Left lung (tissue), 10 donors: ENCODE data around the gene RAB3C. TPM values are rescaled to one million over a fixed set of nuclear protein-coding genes. Genes with fewer than 3 reads are reported as not detected.
A peak's percentile ranks its signal among the peaks of the same experiment; 100 is the strongest.

Experiments
- ATAC-seq: fragments of 200-7000 bp; cut with Tn5 transposase; one replicate; pipeline ENCODE4 v1.9.1; 2020; ENCODE audit warnings: moderate library complexity
- DNase-seq, 4 donors: peaks; one replicate each; pipeline ENCODE4 v3.0.0-alpha.2; 2013 to 2020
- H3K27ac ChIP-seq, 2 donors: fragments of 200-600 bp; sonication (generic) in 1 of 2; one replicate each; pipeline versions ENCODE4 v1.5.0 to v1.8.0; 2020 to 2021
- H3K27me3 ChIP-seq, 2 donors: fragments of 200-600 bp; sonication (generic) in 1 of 2; one replicate each; pipeline versions ENCODE4 v1.5.0 to v1.8.0; 2020 to 2021
- H3K36me3 ChIP-seq, 2 donors: fragments of 200-600 bp; sonication (generic) in 1 of 2; one replicate each; pipeline versions ENCODE4 v1.5.0 to v1.8.0; 2020 to 2021
- H3K4me1 ChIP-seq, 2 donors: fragments of 200-600 bp; one replicate each; pipeline ENCODE4 v1.8.0; 2021
- H3K4me3 ChIP-seq, 2 donors: fragments of 200-600 bp; sonication (generic) in 1 of 2; one replicate each; pipeline versions ENCODE4 v1.5.0 to v1.8.0; 2020 to 2021; ENCODE audit warnings: mild to moderate bottlenecking in 1 of 2
- H3K9me3 ChIP-seq, 2 donors: fragments of 200-600 bp; sonication (generic) in 1 of 2; one replicate each; pipeline versions ENCODE4 v1.5.0 to v1.8.0; 2020 to 2021
- intact Hi-C, 2 donors: fragments of 100-400 bp; cut with DNase I; formaldehyde crosslinking; loops; one replicate each; pipeline versions ENCODE4 v1.11.2 to v1.14.2; 2022
- polyA plus RNA-seq, 6 donors: library from polyadenylated mRNA; unstranded; fragments of 120-200 nt; gene quantifications; one replicate each; pipeline ENCODE4 v1.2.1, GENCODE V29; 2013; ENCODE audit not compliant: insufficient read length in 6 of 6
- total RNA-seq, 2 donors: library from RNA; stranded (reverse); fragmentation: NEBNext Ultra II Directional; extraction: Animal tissue kit (Norgen Biotek cat#: 25700); gene quantifications; one replicate each; pipeline ENCODE4 v1.2.1, GENCODE V29; 2021
- TF ChIP-seq, protein P1 (sequence below), 2 donors: fragments of 200-600 bp; sonication (generic) in 1 of 2; IDR thresholded peaks; one replicate each; pipeline versions ENCODE4 v1.5.0 to v1.8.0; 2021; ENCODE audit warnings: antibody characterized with exemption in 2 of 2
- donor health status: DM: no; HTN: yes; CAD: no.
- donor health status: DM: no; HTN: no; CAD: no.

The RAB3C gene
- total and polyA plus RNA-seq, 8 donors = 1.1 to 3.5 (median 1.6) TPM

- peak in 2 of 4 donors; percentile 37 to 64 for DNase-seq
- peaks cover 0 to 3% of the 10 kb centered on the region in 2 donors for H3K4me1 ChIP-seq
- no peak for ATAC-seq
- intact Hi-C loops = loop anchor here in 1 of 2 donors (5.0 kb wide), 1 partner anchor 357 kb away; no protein-coding TSS in a partner anchor
- H3K4me3 ChIP-seq = no peak overlapping the region
- no peaks in the 10 kb centered on the region for H3K27me3 ChIP-seq
- TF ChIP-seq, protein P1, sequence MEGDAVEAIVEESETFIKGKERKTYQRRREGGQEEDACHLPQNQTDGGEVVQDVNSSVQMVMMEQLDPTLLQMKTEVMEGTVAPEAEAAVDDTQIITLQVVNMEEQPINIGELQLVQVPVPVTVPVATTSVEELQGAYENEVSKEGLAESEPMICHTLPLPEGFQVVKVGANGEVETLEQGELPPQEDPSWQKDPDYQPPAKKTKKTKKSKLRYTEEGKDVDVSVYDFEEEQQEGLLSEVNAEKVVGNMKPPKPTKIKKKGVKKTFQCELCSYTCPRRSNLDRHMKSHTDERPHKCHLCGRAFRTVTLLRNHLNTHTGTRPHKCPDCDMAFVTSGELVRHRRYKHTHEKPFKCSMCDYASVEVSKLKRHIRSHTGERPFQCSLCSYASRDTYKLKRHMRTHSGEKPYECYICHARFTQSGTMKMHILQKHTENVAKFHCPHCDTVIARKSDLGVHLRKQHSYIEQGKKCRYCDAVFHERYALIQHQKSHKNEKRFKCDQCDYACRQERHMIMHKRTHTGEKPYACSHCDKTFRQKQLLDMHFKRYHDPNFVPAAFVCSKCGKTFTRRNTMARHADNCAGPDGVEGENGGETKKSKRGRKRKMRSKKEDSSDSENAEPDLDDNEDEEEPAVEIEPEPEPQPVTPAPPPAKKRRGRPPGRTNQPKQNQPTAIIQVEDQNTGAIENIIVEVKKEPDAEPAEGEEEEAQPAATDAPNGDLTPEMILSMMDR (IDR thresholded peaks at IDR 0.05) = no peak
- no peak overlapping the region for H3K27ac ChIP-seq
- no peaks in the 10 kb centered on the region for H3K9me3 ChIP-seq
- no peaks in the 10 kb centered on the region for H3K36me3 ChIP-seq
Observed at GRCh38 chr5:58854441-58854840, 271.6 kb downstream of the RAB3C start.

DNA sequence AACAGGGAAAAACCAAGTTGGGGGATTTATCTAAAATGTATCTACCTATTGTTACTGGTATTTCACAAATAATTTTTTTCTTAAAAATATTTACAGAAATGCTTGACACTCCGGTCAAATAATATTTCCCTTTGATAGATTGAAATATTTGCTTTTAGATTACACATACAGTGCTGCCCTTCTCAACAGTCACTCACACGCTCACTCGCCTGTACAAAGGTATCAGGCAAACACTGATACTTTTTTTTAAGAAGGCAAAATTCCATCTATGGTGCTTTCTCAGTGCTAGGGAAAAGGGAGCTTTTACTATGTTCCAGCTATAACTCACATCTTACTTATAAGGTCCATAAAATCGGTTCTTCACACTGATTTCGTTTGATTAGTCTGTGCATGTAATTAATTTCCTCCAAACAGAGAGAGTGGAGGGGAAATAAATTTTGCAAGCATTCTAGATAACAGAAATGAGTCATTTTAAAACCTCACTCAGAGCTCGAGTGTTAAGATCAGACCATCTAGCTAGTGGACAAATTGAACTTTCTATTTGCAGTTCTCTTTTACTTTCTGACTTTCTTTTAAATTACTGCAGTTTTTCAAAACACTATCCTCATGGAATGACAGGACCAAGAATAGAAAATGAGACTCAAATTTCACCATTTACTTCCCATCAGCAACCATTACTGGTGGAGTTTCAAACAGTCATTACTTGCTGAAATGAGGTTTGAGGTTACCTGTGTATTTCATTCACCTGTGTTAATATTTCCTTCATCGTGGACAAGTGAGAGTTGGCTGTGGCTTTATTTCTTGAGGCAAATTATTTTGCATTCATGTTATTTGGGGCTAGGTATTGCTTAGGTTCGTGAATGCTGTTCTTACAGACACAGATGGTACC is 273.2 kb downstream of the RAB3C start:
- ATAC-seq (peak; percentile 74), DNase-seq (no peak)
- peaks cover 0 to 3% of the 10 kb centered on the region in 2 donors for H3K4me1 ChIP-seq
- H3K27ac ChIP-seq = no peak overlapping the region
- no peaks in the 10 kb centered on the region for H3K36me3 ChIP-seq
- intact Hi-C loops = no loop called here
- H3K4me3 ChIP-seq = no peak overlapping the region
- no peaks in the 10 kb centered on the region for H3K27me3 ChIP-seq
- TF ChIP-seq, protein P1 (IDR thresholded peaks at IDR 0.05) = no peak
- no peaks in the 10 kb centered on the region for H3K9me3 ChIP-seq

DNA sequence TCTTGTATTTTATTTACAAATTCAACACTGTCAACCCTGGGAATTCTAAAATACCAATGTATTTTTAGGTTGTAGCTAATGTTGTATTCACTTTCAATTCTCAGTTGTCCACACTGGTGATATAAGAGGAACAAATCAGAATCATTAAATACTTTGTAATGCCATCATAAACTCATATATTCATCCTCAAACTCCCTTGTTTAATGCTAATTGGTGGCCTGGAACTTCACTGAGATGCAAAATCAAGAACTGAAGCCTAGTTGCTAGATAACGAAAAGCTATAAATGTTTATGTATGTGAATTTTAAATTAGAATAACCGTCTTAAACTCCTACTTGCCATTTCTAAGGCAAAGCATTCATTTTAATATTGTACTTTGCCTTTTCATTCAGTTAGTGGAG is 274.7 kb downstream of the RAB3C start:
- H3K4me1 ChIP-seq = peaks cover 0 to 3% of the 10 kb centered on the region in 2 donors
- no peak overlapping the region for H3K27ac ChIP-seq
- no peak overlapping the region for H3K4me3 ChIP-seq
- H3K27me3 ChIP-seq = no peaks in the 10 kb centered on the region
- intact Hi-C loops = no loop called here
- TF ChIP-seq, protein P1 (IDR thresholded peaks at IDR 0.05) = no peak
- no peaks in the 10 kb centered on the region for H3K9me3 ChIP-seq
- H3K36me3 ChIP-seq = no peaks in the 10 kb centered on the region
- no peak for ATAC-seq
- no peak for DNase-seq

- TF ChIP-seq, protein P1 (IDR thresholded peaks at IDR 0.05) = no peak
- no peak for DNase-seq
- Histone ChIP-seq H3K4me3 (no peak overlapping the region), H3K36me3 (no peaks in the 10 kb centered on the region), H3K27ac (no peak overlapping the region), H3K4me1 (peaks cover 0 to 3% of the 10 kb centered on the region in 2 donors), H3K9me3 (no peaks in the 10 kb centered on the region), H3K27me3 (no peaks in the 10 kb centered on the region)
- intact Hi-C loops = no loop called here
- no peak for ATAC-seq
Observed at GRCh38 chr5:58860680-58861079, 277.8 kb downstream of the RAB3C start.

DNA sequence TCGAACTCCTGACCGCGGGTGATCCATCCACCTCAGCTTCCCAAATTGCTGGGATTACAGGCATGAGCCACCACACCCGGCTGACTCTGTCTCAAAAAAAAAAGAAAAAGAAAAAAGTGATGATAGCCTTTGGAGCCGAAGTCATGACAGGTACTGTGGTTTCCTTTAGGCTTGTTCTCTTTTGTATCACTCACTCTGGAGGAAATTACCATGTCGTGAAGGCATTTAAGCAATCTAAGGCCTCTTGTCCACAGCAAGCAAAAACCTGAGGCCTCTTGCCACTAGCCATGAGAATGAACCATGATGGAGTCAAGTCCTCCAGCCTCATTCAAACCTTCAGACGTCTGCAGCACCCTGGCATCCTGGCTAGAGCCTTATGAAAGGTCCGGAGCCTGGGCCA is 286.1 kb downstream of the RAB3C start:
- DNase-seq (no peak), ATAC-seq (no peak)
- H3K4me3 ChIP-seq = no peak overlapping the region
- no peak overlapping the region for H3K27ac ChIP-seq
- no peaks in the 10 kb centered on the region for H3K36me3 ChIP-seq
- H3K9me3 ChIP-seq = no peaks in the 10 kb centered on the region
- H3K27me3 ChIP-seq = no peaks in the 10 kb centered on the region
- no peaks in the 10 kb centered on the region for H3K4me1 ChIP-seq
- TF ChIP-seq, protein P1 (IDR thresholded peaks at IDR 0.05) = no peak
- intact Hi-C loops = no loop called here
